PC-9 (cell line): ENCODE measurements around the gene INPP5A. TPM values are rescaled to one million over a fixed set of nuclear protein-coding genes. Genes with fewer than 3 reads are reported as not detected.
A peak's percentile ranks its signal among the peaks of the same experiment; 100 is the strongest.
"Not testable (repeated sequence)": the region's sequence is repeated elsewhere in the genome, so short reads cannot be mapped to it uniquely, and the experiment has no call there.

Source experiments
- BruUV-seq: library from RNA; stranded (reverse); fragments of 400-500 nt; replicated peaks from 2 replicates; lab custom pipeline; 2021; lab: Mats Ljungman, UMichigan
- CTCF ChIA-PET: fragments of 300-600 bp; sonication (Branson Sonifier 250); formaldehyde crosslinking; loops from one replicate; lab custom pipeline; 2022; ENCODE audit warnings: antibody characterized with exemption; lab: Charles Lee
- POLR2A ChIA-PET: fragments of 300-600 bp; sonication (Branson Sonifier 250); formaldehyde crosslinking; loops from one replicate; lab custom pipeline; 2022; ENCODE audit warnings: antibody characterized with exemption; ENCODE audit not compliant: unreplicated experiment; lab: Charles Lee
- DNase-seq, 2 experiments: peaks; one replicate each; pipeline versions ENCODE4 v3.0.0 to v3.0.0-alpha.2; 2015 to 2022; ENCODE audit warnings: mixed read lengths in 1 of 2
- H2AFZ ChIP-seq: fragments of 200-600 bp; sonication (generic); 2 replicates; pipeline ENCODE4 v1.8.1; 2017; ENCODE audit warnings: antibody characterized with exemption
- H3F3A ChIP-seq: fragments of 200-600 bp; sonication (generic); 2 replicates; pipeline ENCODE4 v1.8.1; 2017; ENCODE audit warnings: antibody characterized with exemption, mild to moderate bottlenecking, low read depth; ENCODE audit not compliant: insufficient read depth
- H3K27ac ChIP-seq: fragments of 200-600 bp; sonication (generic); 2 replicates; pipeline ENCODE4 v1.6.1; 2016; ENCODE audit warnings: mixed run types
- H3K27me3 ChIP-seq: fragments of 200-600 bp; sonication (generic); 2 replicates; pipeline ENCODE4 v1.6.1; 2016; ENCODE audit warnings: low read depth, mixed run types; ENCODE audit not compliant: insufficient read depth
- H3K36me3 ChIP-seq: fragments of 200-600 bp; sonication (generic); 2 replicates; pipeline ENCODE4 v1.6.1; 2016; ENCODE audit warnings: low read depth, mixed run types
- H3K4me1 ChIP-seq: fragments of 200-600 bp; sonication (generic); replicated peaks from 2 replicates; pipeline ENCODE4 v1.6.1; 2016; ENCODE audit warnings: mixed run types; ENCODE audit not compliant: insufficient read depth
- H3K4me2 ChIP-seq: fragments of 200-600 bp; sonication (generic); 2 replicates; pipeline ENCODE4 v1.6.1; 2017; ENCODE audit warnings: mixed run types
- H3K4me3 ChIP-seq: fragments of 200-600 bp; sonication (generic); 2 replicates; pipeline ENCODE4 v1.6.1; 2016; ENCODE audit warnings: mixed run types
- H3K79me2 ChIP-seq: fragments of 200-600 bp; sonication (generic); 2 replicates; pipeline ENCODE4 v1.6.1; 2017; ENCODE audit warnings: low read depth, mixed run types
- H3K9me2 ChIP-seq: fragments of 200-600 bp; sonication (generic); 2 replicates; pipeline ENCODE4 v1.8.1; 2017; ENCODE audit warnings: mild to moderate bottlenecking; ENCODE audit not compliant: insufficient read depth
- H3K9me3 ChIP-seq: fragments of 200-600 bp; sonication (generic); 2 replicates; pipeline ENCODE4 v1.8.1; 2016; ENCODE audit warnings: low read depth; ENCODE audit not compliant: insufficient read depth
- H4K20me1 ChIP-seq: fragments of 200-600 bp; sonication (generic); 2 replicates; pipeline ENCODE4 v1.8.1; 2017; ENCODE audit not compliant: insufficient read depth
- CTCF ChIP-seq: fragments of 200-600 bp; sonication (generic); conservative IDR thresholded peaks from 2 replicates; pipeline ENCODE4 v1.6.1; 2017; ENCODE audit warnings: mixed run types, antibody characterized with exemption, mild to moderate bottlenecking, moderate library complexity
- EZH2 ChIP-seq: fragments of 200-600 bp; sonication (generic); IDR thresholded peaks from 2 replicates; pipeline ENCODE4 v1.8.0; 2017; ENCODE audit warnings: antibody characterized with exemption, low read depth
- intact Hi-C: fragments of 100-400 bp; cut with micrococcal nuclease; formaldehyde crosslinking; loops from one replicate; pipeline ENCODE4 v1.10.0; 2022; ENCODE audit not compliant: unreplicated experiment
- total RNA-seq: library from RNA; stranded (reverse); gene quantifications from 2 replicates; pipeline ENCODE4 v1.2.3, GENCODE V29; 2021

Gene INPP5A
- total RNA-seq, 1 experiment from 2014 or later = 18.4 TPM

- ChIA-PET CTCF (no interaction called here), POLR2A (no interaction called here)
- no peaks in the 10 kb centered on the region for H3K36me3 ChIP-seq
- H3F3A ChIP-seq = peaks cover 47% of the 10 kb centered on the region
- H3K4me1 ChIP-seq = peaks cover 61% of the 10 kb centered on the region
- peak overlapping the region; percentile 72 for H3K4me2 ChIP-seq
- no peaks in the 10 kb centered on the region for H3K27me3 ChIP-seq
- no peak overlapping the region for H2AFZ ChIP-seq
- no TSS peak for BruUV-seq
- H4K20me1 ChIP-seq = 0 out of 2 replicates have a peak, but pooled peaks cover 6% of the 10 kb centered on the region
- peak in 1 of 2 experiments; percentile 39 for DNase-seq
- H3K27ac ChIP-seq = peak overlapping the region; percentile 55
- H3K9me3 ChIP-seq = no peaks in the 10 kb centered on the region
- TF ChIP-seq EZH2 (no peak), CTCF (no peak)
- peaks cover 7% of the 10 kb centered on the region for H3K79me2 ChIP-seq
- intact Hi-C loops = loop anchor here (1.0 to 10.0 kb wide), 5 partner anchors 19 to 114 kb away; partner anchors contain the start of gene INPP5A
- H3K4me3 ChIP-seq = no peak overlapping the region; the same call in 1 of the 2 replicates
- H3K9me2 ChIP-seq = no peaks in the 10 kb centered on the region
Observed at GRCh38 chr10:132572545-132572937, 35.0 kb downstream of the INPP5A start.

- H3K4me3 ChIP-seq, POLR2A ChIA-PET: not testable (repeated sequence)
- intact Hi-C loops = loop anchor here (1.0 to 10.0 kb wide), 5 partner anchors 18 to 115 kb away; partner anchors contain the start of gene INPP5A
Observed at GRCh38 chr10:132572946-132573345, 35.4 kb downstream of the INPP5A start.

GRCh38 chr10:132574288-132574687 lies 36.7 kb downstream of the INPP5A start:
- Histone ChIP-seq H3F3A (peaks cover 47% of the 10 kb centered on the region), H3K9me3 (no peaks in the 10 kb centered on the region), H3K4me1 (peaks cover 61% of the 10 kb centered on the region), H3K36me3 (no peaks in the 10 kb centered on the region), H3K79me2 (peaks cover 7% of the 10 kb centered on the region), H3K27ac (peak overlapping the region; percentile 83), H3K27me3 (no peaks in the 10 kb centered on the region), H3K4me3 (no peak overlapping the region), H4K20me1 (0 out of 2 replicates have a peak, but pooled peaks cover 6% of the 10 kb centered on the region), H3K4me2 (peak overlapping the region; percentile 90), H2AFZ (no peak overlapping the region), H3K9me2 (no peaks in the 10 kb centered on the region)
- ChIA-PET CTCF (no interaction called here), POLR2A (no interaction called here)
- intact Hi-C loops = loop anchor here (10.0 kb wide), 1 partner anchor 61 kb away; no protein-coding TSS in a partner anchor
- no TSS peak for BruUV-seq
- TF ChIP-seq EZH2 = no peak
- no peak for TF ChIP-seq CTCF
- DNase-seq = no peak

More at GRCh38 chr10:132572946-132573345, 35.4 kb downstream of the INPP5A start:
- DNase-seq, H4K20me1 ChIP-seq, BruUV-seq, H3K9me3 ChIP-seq, H2AFZ ChIP-seq, H3K9me2 ChIP-seq, CTCF ChIA-PET, H3K27me3 ChIP-seq, H3K79me2 ChIP-seq, H3K36me3 ChIP-seq: not testable (repeated sequence)
- Histone ChIP-seq H3K4me2 (peak overlapping the region; percentile 72), H3K4me1 (peaks cover 61% of the 10 kb centered on the region), H3F3A (peaks cover 47% of the 10 kb centered on the region), H3K27ac (peak overlapping the region; percentile 55)
